ENCODE data around the gene HSF5. TPM values are rescaled to one million over a fixed set of nuclear protein-coding genes. Genes with fewer than 3 reads are reported as not detected.

The HSF5 gene
- polyA plus RNA-seq, 1 experiment, result not detected

- Histone ChIP-seq H3K27me3 (ENCODE audit: control insufficient read depth, insufficient read depth, low read length) (peaks cover 26% of the 10 kb centered on the region), H3K27ac (ENCODE audit: low read depth, low read length) (no peak overlapping the region), H3K4me3 (ENCODE audit: low read depth, low read length) (no peak overlapping the region), H3K9me3 (ENCODE audit: control insufficient read depth, insufficient read depth, low read length) (no peaks in the 10 kb centered on the region)
- TF ChIP-seq CTCF (IDR thresholded peaks at IDR 0.05; ENCODE audit: low read depth, low read length), result no peak
- no peak for DNase-seq (ENCODE audit: low read depth, low spot score)
- ChIA-PET POLR2A (no interaction called here), CTCF (no interaction called here)
Observed at GRCh38 chr17:58383892-58384462, 104.2 kb downstream of the HSF5 start.

GRCh38 chr17:58382872-58383242 lies 105.4 kb downstream of the HSF5 start:
- CTCF ChIA-PET, result interaction anchor here (0.5 kb wide), 1 partner anchor 133 kb away, joined by 5 read pairs; no protein-coding TSS in a partner anchor
- H3K27me3 ChIP-seq (ENCODE audit: control insufficient read depth, insufficient read depth, low read length), result peaks cover 21% of the 10 kb centered on the region
- no peak overlapping the region for H3K4me3 ChIP-seq (ENCODE audit: low read depth, low read length)
- no peaks in the 10 kb centered on the region for H3K9me3 ChIP-seq (ENCODE audit: control insufficient read depth, insufficient read depth, low read length)
- TF ChIP-seq CTCF (IDR thresholded peaks at IDR 0.05; ENCODE audit: low read depth, low read length), result no peak
- DNase-seq (ENCODE audit: low read depth, low spot score), result no peak
- POLR2A ChIA-PET, result interaction anchor here (1.6 kb wide), 1 partner anchor 31 kb away, joined by 4 read pairs; the partner anchor contains the start of gene SUPT4H1
- H3K27ac ChIP-seq (ENCODE audit: low read depth, low read length), result no peak overlapping the region

- no peak overlapping the region for H3K4me3 ChIP-seq (ENCODE audit: low read depth, low read length)
- no peak overlapping the region for H3K27ac ChIP-seq (ENCODE audit: low read depth, low read length)
- peaks cover 20% of the 10 kb centered on the region for H3K27me3 ChIP-seq (ENCODE audit: control insufficient read depth, insufficient read depth, low read length)
- no peaks in the 10 kb centered on the region for H3K9me3 ChIP-seq (ENCODE audit: control insufficient read depth, insufficient read depth, low read length)
- DNase-seq (ENCODE audit: low read depth, low spot score), result no peak
- ChIA-PET CTCF (interaction anchor here (0.5 kb wide), 1 partner anchor 132 kb away, joined by 5 read pairs; no protein-coding TSS in a partner anchor), POLR2A (interaction anchor here (1.6 kb wide), 1 partner anchor 30 kb away, joined by 4 read pairs; the partner anchor contains the start of gene SUPT4H1)
- no peak for TF ChIP-seq CTCF (IDR thresholded peaks at IDR 0.05; ENCODE audit: low read depth, low read length)
Observed at GRCh38 chr17:58382108-58382871, 105.9 kb downstream of the HSF5 start.

- CTCF ChIA-PET, result no interaction called here
- POLR2A ChIA-PET, result no interaction called here
- no peak overlapping the region for H3K27ac ChIP-seq (ENCODE audit: low read depth, low read length)
- no peak for TF ChIP-seq CTCF (IDR thresholded peaks at IDR 0.05; ENCODE audit: low read depth, low read length)
- peaks cover 20% of the 10 kb centered on the region for H3K27me3 ChIP-seq (ENCODE audit: control insufficient read depth, insufficient read depth, low read length)
- DNase-seq (ENCODE audit: low read depth, low spot score), result no peak
- no peak overlapping the region for H3K4me3 ChIP-seq (ENCODE audit: low read depth, low read length)
- H3K9me3 ChIP-seq (ENCODE audit: control insufficient read depth, insufficient read depth, low read length), result no peaks in the 10 kb centered on the region
Observed at GRCh38 chr17:58381124-58382035, 106.8 kb downstream of the HSF5 start.
